B cell (primary cell): Measurements from ENCODE around the gene NDST3. TPM values are rescaled to one million over a fixed set of nuclear protein-coding genes. Genes with fewer than 3 reads are reported as not detected.

Experiments used
- ATAC-seq: fragments of 200-7000 bp; cut with Tn5 transposase; one replicate; pipeline ENCODE4 v1.10.0; 2021; ENCODE audit warnings: low read depth, mild to moderate bottlenecking, moderate number of reproducible peaks, moderate library complexity
- CTCF ChIA-PET: fragments of 350-600 bp; sonication (Branson Sonifier 250); formaldehyde crosslinking; loops from one replicate; lab custom pipeline; 2021; ENCODE audit warnings: antibody characterized with exemption, inconsistent platforms; lab: Charles Lee
- POLR2A ChIA-PET: fragments of 350-600 bp; sonication (Branson Sonifier 250); formaldehyde crosslinking; loops from one replicate; lab custom pipeline; 2021; ENCODE audit warnings: antibody characterized with exemption; lab: Charles Lee
- DNase-seq: peaks from one replicate; pipeline ENCODE4 v3.0.0; 2013
- H2AFZ ChIP-seq: 2 replicates; pipeline ENCODE4 v1.6.1; 2012; ENCODE audit warnings: mild to moderate bottlenecking, low read depth, low read length; ENCODE audit not compliant: insufficient read depth, poor library complexity, severe bottlenecking
- H3K27ac ChIP-seq, 2 donors: 1 replicate in 1 of 2; 2 replicates in 1 of 2; pipeline ENCODE4 v1.5.1; 2012 to 2013; ENCODE audit warnings: low read length in 2 of 2, mild to moderate bottlenecking in 2 of 2, moderate library complexity in 1 of 2
- H3K27me3 ChIP-seq, 4 experiments: fragments of 200-600 bp in 1 of 4; sonication (generic) in 1 of 4; replicated peaks in 1 of 4; 1 replicate in 2 of 4; 2 replicates in 2 of 4; pipeline versions ENCODE4 v1.6.1 to v1.7.0; 2013 to 2016; ENCODE audit warnings: low read length in 3 of 4, mild to moderate bottlenecking in 2 of 4, mixed read lengths in 1 of 4, moderate library complexity in 1 of 4; ENCODE audit not compliant: insufficient read depth in 4 of 4, control insufficient read depth in 3 of 4; ENCODE audit errors: control extremely low read depth in 1 of 4
- H3K36me3 ChIP-seq, 2 experiments: replicated peaks in 1 of 2; 1 replicate in 1 of 2; 2 replicates in 1 of 2; pipeline versions ENCODE4 v1.6.1 to v1.7.1; 2013; ENCODE audit warnings: low read length in 1 of 2; ENCODE audit not compliant: insufficient read depth in 2 of 2, control insufficient read depth in 1 of 2; ENCODE audit errors: control extremely low read depth in 1 of 2, extremely low read depth in 1 of 2
- H3K4me1 ChIP-seq, 2 donors: fragments of 200-600 bp in 1 of 2; sonication (generic) in 1 of 2; 1 replicate in 1 of 2; 2 replicates in 1 of 2; pipeline versions ENCODE4 v1.5.1 to v1.6.1; 2013 to 2017; ENCODE audit warnings: low read length in 2 of 2; ENCODE audit not compliant: control insufficient read depth in 2 of 2, insufficient read depth in 2 of 2
- H3K4me2 ChIP-seq: replicated peaks from 2 replicates; pipeline ENCODE3; 2012; ENCODE audit warnings: mild to moderate bottlenecking, low read depth, low read length; ENCODE audit not compliant: poor library complexity, severe bottlenecking
- H3K4me3 ChIP-seq, 5 experiments: fragments of 200-600 bp in 1 of 5; sonication (generic) in 1 of 5; 1 replicate in 3 of 5; 2 replicates in 2 of 5; pipeline versions ENCODE4 v1.5.1 to v1.7.0; 2011 to 2016; ENCODE audit warnings: low read length in 4 of 5, mild to moderate bottlenecking in 4 of 5, low read depth in 2 of 5, control low read depth in 1 of 5, moderate library complexity in 1 of 5; ENCODE audit not compliant: insufficient read depth in 1 of 5; ENCODE audit errors: control extremely low read depth in 1 of 5, extremely low read depth in 1 of 5
- H3K79me2 ChIP-seq: fragments of 200-600 bp; sonication (generic); one replicate; pipeline ENCODE4 v1.6.0; 2016; ENCODE audit warnings: low read length; ENCODE audit not compliant: control insufficient read depth, insufficient read depth
- H3K9ac ChIP-seq: fragments of 200-600 bp; sonication (generic); 2 replicates; pipeline ENCODE4 v1.6.1; 2017; ENCODE audit warnings: mild to moderate bottlenecking, low read length, moderate library complexity
- H3K9me3 ChIP-seq, 3 donors: one replicate each; pipeline versions ENCODE4 v1.6.1 to v1.7.1; 2013; ENCODE audit warnings: low read length in 2 of 3; ENCODE audit not compliant: control insufficient read depth in 2 of 3, insufficient read depth in 1 of 3; ENCODE audit errors: control extremely low read depth in 1 of 3
- H4K20me1 ChIP-seq: 2 replicates; pipeline ENCODE4 v1.6.0; 2012; ENCODE audit warnings: mild to moderate bottlenecking, low read length; ENCODE audit not compliant: insufficient read depth, control insufficient read depth, poor library complexity, severe bottlenecking
- H3K27ac Mint-ChIP-seq: one replicate; pipeline ENCODE4 v1.8.0; 2021; ENCODE audit warnings: mixed read lengths
- H3K27me3 Mint-ChIP-seq: one replicate; pipeline ENCODE4 v1.8.0; 2021; ENCODE audit warnings: mixed read lengths
- H3K4me1 Mint-ChIP-seq: one replicate; pipeline ENCODE4 v1.8.0; 2021; ENCODE audit warnings: mixed read lengths
- H3K4me3 Mint-ChIP-seq: one replicate; pipeline ENCODE4 v1.8.0; 2021; ENCODE audit warnings: mixed read lengths
- H3K9me3 Mint-ChIP-seq: one replicate; pipeline ENCODE4 v1.8.0; 2022; ENCODE audit warnings: mixed read lengths; ENCODE audit not compliant: insufficient read depth
- EZH2 ChIP-seq: IDR thresholded peaks from 2 replicates; pipeline ENCODE4 v1.6.1; 2012; ENCODE audit warnings: borderline replicate concordance, low read depth, mild to moderate bottlenecking, moderate library complexity, low read length; ENCODE audit not compliant: insufficient read depth, poor library complexity, severe bottlenecking
- WGBS: methylation state at CpG from one replicate; pipeline ENCODE4 v1.1.5; 2013; ENCODE audit warnings: missing lambda C conversion rate; ENCODE audit not compliant: insufficient coverage; 5-methylcytosine and 5-hydroxymethylcytosine counted together
- intact Hi-C: fragments of 100-400 bp; cut with micrococcal nuclease; formaldehyde crosslinking; loops from one replicate; pipeline ENCODE4 v1.10.0; 2022
- polyA plus RNA-seq: library from polyadenylated mRNA; depleted of rRNA; stranded (reverse); fragments of >200 nt; gene quantifications from 2 replicates; pipeline ENCODE4 v1.2.3, GENCODE V29; 2012
- total RNA-seq, 2 donors: library from RNA; stranded (reverse); fragments of 120-200 nt in 1 of 2; gene quantifications; 1 replicate in 1 of 2; 2 replicates in 1 of 2; pipeline versions ENCODE4 v1.2.3 to v1.2.4, GENCODE V29; 2013 to 2022
- TF ChIP-seq, protein P1 (sequence below): fragments of 200-600 bp; IDR thresholded peaks from one replicate; pipeline ENCODE4 v1.8.0; 2022; ENCODE audit warnings: antibody characterized with exemption, mild to moderate bottlenecking

NDST3 gene
- total and polyA plus RNA-seq, 2 donors (not counting 1 experiment from before 2014, with no cell fraction given) = not detected

DNA sequence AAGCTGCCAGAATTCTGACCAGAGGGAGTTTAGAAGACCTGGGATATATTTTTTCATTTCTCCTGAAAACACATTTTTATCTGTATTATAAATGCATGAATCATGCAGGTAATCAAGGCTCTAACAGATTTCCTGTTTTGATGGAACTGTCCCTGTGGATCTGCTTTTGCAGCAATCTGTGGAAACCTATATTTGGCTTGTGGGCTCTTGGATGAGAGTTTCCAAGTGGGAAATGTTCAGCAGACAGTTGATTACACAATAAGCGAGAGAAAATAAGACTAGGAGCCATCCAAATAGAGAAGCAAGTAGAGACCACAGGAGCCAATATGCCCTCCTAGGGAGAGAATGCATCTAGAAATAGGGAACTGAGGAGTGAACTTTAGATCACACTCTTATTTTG is 105.0 kb downstream of the NDST3 start:
- no peak overlapping the region for H3K4me2 ChIP-seq
- CTCF ChIA-PET = no interaction called here
- no CpG with 5 or more reads among the region's 1 CpG for WGBS

DNA sequence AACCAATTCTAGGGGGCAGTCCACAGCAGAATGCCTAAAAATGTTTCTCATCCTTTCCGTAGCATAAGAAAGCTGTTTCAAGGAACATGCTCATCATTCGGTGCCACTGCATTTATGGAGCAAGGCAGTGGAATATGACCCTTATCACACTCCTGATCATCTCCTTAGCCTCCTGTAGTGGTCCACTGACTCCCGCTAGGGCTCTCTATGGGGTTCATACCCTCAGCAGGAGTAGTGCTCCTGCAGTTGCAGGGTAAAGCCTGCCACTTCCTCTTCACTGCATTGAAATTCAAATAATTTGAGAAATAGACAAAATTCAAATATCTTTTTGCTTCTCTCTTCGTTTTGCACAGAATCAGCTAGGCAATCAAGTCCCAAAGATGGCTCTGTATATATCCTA is 107.0 kb downstream of the NDST3 start:
- no peaks in the 10 kb centered on the region for H3K9me3 Mint-ChIP-seq
- 91% methylated on average over 1 of the region's 4 CpGs for WGBS
- no peak overlapping the region for H3K9ac ChIP-seq
- no peaks in the 10 kb centered on the region for H4K20me1 ChIP-seq
- H3K4me2 ChIP-seq = no peak overlapping the region
- H3K4me3 ChIP-seq = no peak overlapping the region
- ChIA-PET POLR2A (no interaction called here), CTCF (no interaction called here)
- H3K27me3 ChIP-seq = no peaks in the 10 kb centered on the region
- peaks cover 0 to 1% (median 0%) of the 10 kb centered on the region in 3 donors for H3K9me3 ChIP-seq
- no peaks in the 10 kb centered on the region for H3K36me3 ChIP-seq
- H2AFZ ChIP-seq = no peak overlapping the region
- H3K79me2 ChIP-seq = no peaks in the 10 kb centered on the region
- intact Hi-C loops = no loop called here
- H3K27ac Mint-ChIP-seq = no peak overlapping the region
- no peak for DNase-seq
- H3K4me1 Mint-ChIP-seq = no peaks in the 10 kb centered on the region
- no peaks in the 10 kb centered on the region for H3K27me3 Mint-ChIP-seq
- TF ChIP-seq EZH2 = no peak
- TF ChIP-seq, protein P1, sequence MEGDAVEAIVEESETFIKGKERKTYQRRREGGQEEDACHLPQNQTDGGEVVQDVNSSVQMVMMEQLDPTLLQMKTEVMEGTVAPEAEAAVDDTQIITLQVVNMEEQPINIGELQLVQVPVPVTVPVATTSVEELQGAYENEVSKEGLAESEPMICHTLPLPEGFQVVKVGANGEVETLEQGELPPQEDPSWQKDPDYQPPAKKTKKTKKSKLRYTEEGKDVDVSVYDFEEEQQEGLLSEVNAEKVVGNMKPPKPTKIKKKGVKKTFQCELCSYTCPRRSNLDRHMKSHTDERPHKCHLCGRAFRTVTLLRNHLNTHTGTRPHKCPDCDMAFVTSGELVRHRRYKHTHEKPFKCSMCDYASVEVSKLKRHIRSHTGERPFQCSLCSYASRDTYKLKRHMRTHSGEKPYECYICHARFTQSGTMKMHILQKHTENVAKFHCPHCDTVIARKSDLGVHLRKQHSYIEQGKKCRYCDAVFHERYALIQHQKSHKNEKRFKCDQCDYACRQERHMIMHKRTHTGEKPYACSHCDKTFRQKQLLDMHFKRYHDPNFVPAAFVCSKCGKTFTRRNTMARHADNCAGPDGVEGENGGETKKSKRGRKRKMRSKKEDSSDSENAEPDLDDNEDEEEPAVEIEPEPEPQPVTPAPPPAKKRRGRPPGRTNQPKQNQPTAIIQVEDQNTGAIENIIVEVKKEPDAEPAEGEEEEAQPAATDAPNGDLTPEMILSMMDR = no peak
- ATAC-seq = no peak
- H3K4me3 Mint-ChIP-seq = no peak overlapping the region
- H3K4me1 ChIP-seq = no peaks in the 10 kb centered on the region
- H3K27ac ChIP-seq = no peak overlapping the region

More for the DNA sequence above, 105.0 kb downstream of the NDST3 start:
- no peak overlapping the region for H3K27ac Mint-ChIP-seq
- Histone ChIP-seq H3K9ac (no peak overlapping the region), H2AFZ (no peak overlapping the region), H3K36me3 (no peaks in the 10 kb centered on the region), H3K27me3 (no peaks in the 10 kb centered on the region), H3K4me3 (no peak overlapping the region), H3K79me2 (no peaks in the 10 kb centered on the region), H3K9me3 (no peaks in the 10 kb centered on the region), H3K4me1 (no peaks in the 10 kb centered on the region), H3K27ac (no peak overlapping the region), H4K20me1 (no peaks in the 10 kb centered on the region)
- ATAC-seq = no peak
- H3K27me3 Mint-ChIP-seq = no peaks in the 10 kb centered on the region
- no peaks in the 10 kb centered on the region for H3K4me1 Mint-ChIP-seq
- POLR2A ChIA-PET = no interaction called here
- no peaks in the 10 kb centered on the region for H3K9me3 Mint-ChIP-seq
- TF ChIP-seq, protein P1 = no peak
- no peak for TF ChIP-seq EZH2
- DNase-seq = no peak
- intact Hi-C loops = no loop called here
- H3K4me3 Mint-ChIP-seq = no peak overlapping the region
